ENCODE measurements around the gene LYRM4.

LYRM4 gene

GRCh38 chr6:5266423-5266822 lies 5.7 kb upstream of the LYRM4 start:
- H2AFZ ChIP-seq (ENCODE audit: low read length), result no peak overlapping the region
- H3K4me1 ChIP-seq (ENCODE audit: insufficient read depth, low read length, severe bottlenecking), result peaks cover 13% of the 10 kb centered on the region
- no peaks in the 10 kb centered on the region; the same call in 1 of the 2 replicates for H3K36me3 ChIP-seq (ENCODE audit: insufficient read depth, low read length)
- no peak overlapping the region for H3K4me3 ChIP-seq (ENCODE audit: low read depth, low read length, poor library complexity, severe bottlenecking)
- H3K27ac ChIP-seq (ENCODE audit: low read depth, low read length, poor library complexity, severe bottlenecking), result no peak overlapping the region
- TF ChIP-seq CTCF (IDR thresholded peaks at IDR 0.05; ENCODE audit: low read length) (no peak), EZH2 (IDR thresholded peaks at IDR 0.05; ENCODE audit: borderline replicate concordance, low read length) (no peak)
- H3K79me2 ChIP-seq (ENCODE audit: insufficient read depth, low read length), result peaks cover 22% of the 10 kb centered on the region
- H3K9me2 ChIP-seq (ENCODE audit: low read depth, low read length), result no peaks in the 10 kb centered on the region
- H3K4me2 ChIP-seq (ENCODE audit: low read length), result no peak overlapping the region
- H3F3A ChIP-seq (ENCODE audit: insufficient read depth, low read length), result no peaks in the 10 kb centered on the region
- no peak overlapping the region for H3K9ac ChIP-seq (ENCODE audit: low read length)
- H3K9me3 ChIP-seq (ENCODE audit: low read length), result no peaks in the 10 kb centered on the region
- H4K20me1 ChIP-seq (ENCODE audit: insufficient read depth, low read length), result no peaks in the 10 kb centered on the region
- no peaks in the 10 kb centered on the region for H3K27me3 ChIP-seq (ENCODE audit: insufficient read depth, low read length)

- no peaks in the 10 kb centered on the region for H4K20me1 ChIP-seq (ENCODE audit: insufficient read depth, low read length)
- H3K27me3 ChIP-seq (ENCODE audit: insufficient read depth, low read length), result no peaks in the 10 kb centered on the region
- peak overlapping the region; percentile 92 for H3K27ac ChIP-seq (ENCODE audit: low read depth, low read length, poor library complexity, severe bottlenecking)
- H3K9me3 ChIP-seq (ENCODE audit: low read length), result no peaks in the 10 kb centered on the region
- H2AFZ ChIP-seq (ENCODE audit: low read length), result peak overlapping the region; percentile 61; the same call in 1 of the 2 replicates
- H3K4me1 ChIP-seq (ENCODE audit: insufficient read depth, low read length, severe bottlenecking), result peaks cover 26% of the 10 kb centered on the region
- TF ChIP-seq CTCF (IDR thresholded peaks at IDR 0.05; ENCODE audit: low read length), result no peak
- no peak for TF ChIP-seq EZH2 (IDR thresholded peaks at IDR 0.05; ENCODE audit: borderline replicate concordance, low read length)
- H3K9ac ChIP-seq (ENCODE audit: low read length), result peak overlapping the region; percentile 84
- peak overlapping the region; percentile 97 for H3K4me2 ChIP-seq (ENCODE audit: low read length)
- H3K4me3 ChIP-seq (ENCODE audit: low read depth, low read length, poor library complexity, severe bottlenecking), result peak overlapping the region; percentile 78
- H3K36me3 ChIP-seq (ENCODE audit: insufficient read depth, low read length), result 0 out of 2 replicates have a peak, but pooled peaks cover 4% of the 10 kb centered on the region
- no peaks in the 10 kb centered on the region for H3F3A ChIP-seq (ENCODE audit: insufficient read depth, low read length)
- H3K79me2 ChIP-seq (ENCODE audit: insufficient read depth, low read length), result peaks cover 29% of the 10 kb centered on the region
- no peaks in the 10 kb centered on the region for H3K9me2 ChIP-seq (ENCODE audit: low read depth, low read length)
Measured at GRCh38 chr6:5261545-5262109, 877 bp upstream of the LYRM4 start.

GRCh38 chr6:5260111-5260620 lies 584 bp downstream of the LYRM4 start:
- no peaks in the 10 kb centered on the region for H3K27me3 ChIP-seq (ENCODE audit: insufficient read depth, low read length)
- peak overlapping the region; percentile 29 for H3K27ac ChIP-seq (ENCODE audit: low read depth, low read length, poor library complexity, severe bottlenecking)
- peak overlapping the region; percentile 76 for H2AFZ ChIP-seq (ENCODE audit: low read length)
- peaks cover 26% of the 10 kb centered on the region for H3K4me1 ChIP-seq (ENCODE audit: insufficient read depth, low read length, severe bottlenecking)
- H3K9ac ChIP-seq (ENCODE audit: low read length), result peak overlapping the region; percentile 84
- peaks cover 29% of the 10 kb centered on the region for H3K79me2 ChIP-seq (ENCODE audit: insufficient read depth, low read length)
- H3K9me2 ChIP-seq (ENCODE audit: low read depth, low read length), result no peaks in the 10 kb centered on the region
- no peaks in the 10 kb centered on the region for H4K20me1 ChIP-seq (ENCODE audit: insufficient read depth, low read length)
- no peaks in the 10 kb centered on the region for H3K9me3 ChIP-seq (ENCODE audit: low read length)
- no peaks in the 10 kb centered on the region for H3F3A ChIP-seq (ENCODE audit: insufficient read depth, low read length)
- TF ChIP-seq EZH2 (IDR thresholded peaks at IDR 0.05; ENCODE audit: borderline replicate concordance, low read length) (no peak), CTCF (IDR thresholded peaks at IDR 0.05; ENCODE audit: low read length) (no peak)
- 0 out of 2 replicates have a peak, but pooled peaks cover 4% of the 10 kb centered on the region for H3K36me3 ChIP-seq (ENCODE audit: insufficient read depth, low read length)
- peak overlapping the region; percentile 97 for H3K4me2 ChIP-seq (ENCODE audit: low read length)
- peak overlapping the region; percentile 78 for H3K4me3 ChIP-seq (ENCODE audit: low read depth, low read length, poor library complexity, severe bottlenecking)

All from OCI-LY1 (cell line).